GM08714 (cell line): ENCODE measurements around the gene HLA-DOA.

Source experiments
- H3K4me3 ChIP-seq: fragments of 200-500 bp; sonication (Bioruptor generic); 2 replicates; pipeline ENCODE4 v1.5.1; 2014; ENCODE audit warnings: mild to moderate bottlenecking, low read length, inconsistent platforms
- ZNF274 ChIP-seq: IDR thresholded peaks from 2 replicates; pipeline ENCODE4 v1.6.1; 2012; ENCODE audit warnings: mild to moderate bottlenecking, low read depth, low read length

Gene HLA-DOA

DNA sequence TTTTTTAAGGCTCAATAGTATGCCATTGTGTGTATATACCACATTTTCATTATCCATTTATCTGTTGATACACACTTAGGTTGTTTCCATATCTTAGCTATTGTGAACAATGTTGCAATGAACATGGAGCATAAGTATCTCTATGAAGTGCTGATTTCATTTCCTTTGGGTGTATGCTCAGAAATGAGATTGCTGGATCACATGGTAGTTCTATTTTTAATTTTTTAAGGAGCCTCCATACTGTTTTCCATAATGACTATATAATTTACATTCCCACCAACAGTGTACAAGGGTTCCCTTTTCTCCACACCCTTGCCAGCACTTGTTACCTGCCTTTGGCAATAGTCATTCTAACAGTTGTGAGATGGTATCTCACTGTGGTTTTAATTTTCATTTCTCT, 15.1 kb upstream of the HLA-DOA start:
- TF ChIP-seq ZNF274 = no peak
- H3K4me3 ChIP-seq = no peak overlapping the region

DNA sequence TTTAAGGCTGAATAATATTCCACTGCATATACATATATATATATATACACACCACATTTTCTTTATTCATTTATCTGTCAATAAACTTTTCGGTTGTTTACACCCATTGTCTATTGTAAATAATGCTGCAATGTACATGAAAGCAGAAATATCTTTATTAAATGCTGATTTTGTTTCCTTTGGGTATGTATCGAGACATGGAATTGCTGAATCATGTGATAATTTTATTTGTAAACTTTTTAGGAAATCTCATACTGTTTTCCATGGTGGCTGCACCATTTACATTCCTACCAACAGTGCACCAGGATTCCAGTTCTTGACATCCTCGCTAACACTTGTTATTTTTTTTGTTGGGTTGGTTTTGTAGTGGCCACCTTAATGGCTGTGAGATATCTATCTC, 14.1 kb upstream of the HLA-DOA start:
- no peak overlapping the region for H3K4me3 ChIP-seq
- TF ChIP-seq ZNF274 = no peak

DNA sequence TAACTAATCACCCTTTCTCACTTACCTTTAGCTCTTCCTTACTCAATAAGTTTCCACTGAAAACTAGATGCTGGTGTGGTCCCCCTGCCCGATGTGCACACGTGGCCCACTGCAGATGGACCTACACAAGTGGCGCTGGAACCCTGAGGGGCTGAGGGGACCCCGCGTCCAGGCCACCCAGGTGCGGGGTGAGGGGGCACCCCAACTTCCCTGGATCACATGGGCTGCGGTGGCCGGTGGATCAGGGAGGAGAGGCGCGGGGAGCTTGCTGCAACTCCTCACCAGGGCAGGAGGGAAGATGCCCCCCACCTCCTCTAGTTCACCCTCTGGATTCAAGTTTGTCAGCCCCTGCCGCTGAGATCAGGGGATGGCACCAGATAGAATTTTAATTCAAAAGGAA, 12.5 kb upstream of the HLA-DOA start:
- H3K4me3 ChIP-seq = no peak overlapping the region
- TF ChIP-seq ZNF274 = no peak

DNA sequence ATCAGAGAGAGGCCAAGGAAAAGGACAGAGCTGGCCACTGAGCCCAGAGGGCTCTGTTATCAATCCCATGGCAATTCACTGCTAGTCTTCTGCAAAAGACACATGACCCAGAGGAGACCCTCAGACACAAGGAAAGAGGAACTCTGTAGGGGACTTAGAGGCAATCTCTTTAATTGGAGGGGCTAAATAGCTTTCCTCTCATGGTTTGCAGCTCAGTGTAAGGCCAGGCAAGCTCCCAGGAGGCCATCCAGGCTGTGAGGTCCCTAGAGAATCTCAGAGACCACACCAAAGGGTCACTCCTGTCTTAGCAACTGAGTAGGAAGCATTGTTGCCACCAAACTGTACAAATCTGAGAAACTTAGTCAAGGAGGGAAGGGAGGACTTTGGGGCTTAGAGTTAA, 10.0 kb upstream of the HLA-DOA start:
- peak overlapping the region; percentile 40; the same call in 1 of the 2 replicates for H3K4me3 ChIP-seq
- no peak for TF ChIP-seq ZNF274

DNA sequence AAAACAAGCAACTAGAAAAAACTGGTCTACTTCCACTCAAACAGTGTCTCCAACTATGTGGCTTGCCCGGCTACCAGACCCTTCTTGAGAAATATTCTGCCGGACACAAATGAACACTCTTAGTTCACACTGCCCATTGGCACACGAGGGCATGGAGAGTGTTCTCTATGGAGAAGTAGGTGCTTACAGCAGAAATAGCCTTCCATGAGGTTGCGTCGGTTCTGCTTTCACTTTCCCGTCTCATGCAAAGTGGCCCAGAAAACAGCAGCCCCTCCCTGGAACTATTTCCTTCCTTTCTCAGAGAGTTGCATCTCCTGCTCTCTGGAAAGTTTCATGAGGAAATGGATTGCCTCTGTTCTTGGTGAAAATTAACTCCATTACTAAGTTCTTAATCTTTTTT, 9.5 kb upstream of the HLA-DOA start:
- H3K4me3 ChIP-seq = peak overlapping the region; percentile 40; the same call in 1 of the 2 replicates
- TF ChIP-seq ZNF274 = no peak

DNA sequence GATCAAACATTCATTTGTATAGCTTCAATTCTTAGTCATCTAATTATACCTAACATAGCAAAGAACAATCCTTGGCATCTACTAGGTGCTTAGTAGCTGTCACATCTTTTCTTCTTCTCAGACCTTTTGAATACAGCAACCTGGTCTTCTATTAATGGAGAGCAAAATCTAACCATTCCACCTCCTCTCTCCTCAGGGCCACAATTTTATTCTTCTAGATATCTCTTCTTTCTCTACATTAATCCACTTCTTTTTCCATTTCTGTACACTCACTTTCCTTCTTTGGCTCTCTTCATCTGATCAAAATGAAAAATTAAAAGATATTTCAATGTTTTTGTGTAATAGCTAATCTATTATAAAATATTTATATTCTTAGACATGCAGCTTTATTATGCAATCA, 9.0 kb upstream of the HLA-DOA start:
- H3K4me3 ChIP-seq = no peak overlapping the region
- TF ChIP-seq ZNF274 = no peak

DNA sequence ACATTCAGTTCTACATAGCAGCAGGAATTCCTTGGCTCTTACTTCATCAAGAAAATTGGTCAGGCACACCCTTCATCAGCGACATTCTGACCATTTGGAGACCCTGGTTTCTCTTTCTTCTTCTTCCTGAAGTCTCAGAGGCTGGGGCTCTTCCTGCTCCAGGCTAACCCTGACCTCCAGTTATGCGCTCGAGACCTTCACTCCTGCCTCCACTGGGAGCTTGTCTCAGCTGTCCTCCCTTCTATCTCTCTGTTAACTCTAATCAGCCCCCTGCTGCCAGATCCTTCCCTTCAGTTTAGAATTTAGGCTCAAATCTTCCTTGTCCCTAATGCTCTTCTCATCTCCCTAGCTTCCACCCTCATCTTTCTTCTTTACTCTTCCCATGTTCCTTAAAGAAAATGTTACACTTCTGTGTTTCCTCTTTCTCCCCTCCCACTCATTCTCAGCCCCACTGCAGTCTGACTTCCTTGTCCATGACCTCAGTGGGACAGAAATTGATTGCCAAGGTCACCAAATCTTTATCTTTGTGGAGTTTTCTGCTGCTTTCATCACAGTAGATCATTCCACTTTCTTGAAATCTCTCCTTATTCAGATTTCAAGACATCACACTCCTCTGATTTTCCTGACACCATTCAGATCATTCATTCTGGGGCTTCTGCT, 8.4 kb upstream of the HLA-DOA start:
- H3K4me3 ChIP-seq = no peak overlapping the region
- no peak for TF ChIP-seq ZNF274

DNA sequence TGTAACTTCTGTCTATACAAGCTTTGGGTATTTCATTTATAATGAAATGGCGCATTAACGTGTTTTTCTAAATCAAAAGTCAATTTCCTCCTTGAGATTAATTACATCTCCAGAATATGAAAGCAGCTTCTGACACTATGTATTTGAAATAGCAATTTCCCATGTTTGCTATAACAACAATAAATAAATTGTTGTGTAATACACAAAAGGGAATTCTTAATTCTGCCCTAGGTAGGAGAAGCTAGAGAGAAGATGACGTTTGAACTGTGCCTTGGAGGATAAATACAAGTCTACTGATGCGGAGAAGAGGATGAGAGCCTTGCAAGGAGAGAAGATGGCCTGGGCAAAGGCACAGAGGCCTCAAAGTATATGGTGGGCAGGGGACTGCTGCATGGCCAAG, 7.6 kb upstream of the HLA-DOA start:
- no peak for TF ChIP-seq ZNF274
- no peak overlapping the region for H3K4me3 ChIP-seq

DNA sequence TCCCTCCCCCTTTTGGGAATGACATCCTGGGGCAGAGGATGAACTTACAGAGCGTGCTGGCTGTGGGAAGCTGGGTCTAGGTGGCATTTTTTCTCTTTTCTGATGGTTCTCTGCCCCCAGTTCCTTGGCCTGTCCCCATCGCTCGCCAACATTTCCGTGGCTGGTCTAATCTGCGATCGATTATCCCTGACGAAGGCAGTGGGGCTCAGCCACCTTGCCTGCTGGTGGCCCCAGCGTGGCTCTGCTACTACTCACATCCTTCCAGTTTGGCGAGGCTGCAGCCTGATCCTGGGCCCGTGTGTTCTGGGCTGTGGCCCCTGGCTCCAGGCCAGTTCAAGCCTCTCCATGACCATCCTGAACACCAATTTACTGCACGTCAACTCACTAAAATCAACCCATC, 6.4 kb upstream of the HLA-DOA start:
- H3K4me3 ChIP-seq = no peak overlapping the region
- no peak for TF ChIP-seq ZNF274

DNA sequence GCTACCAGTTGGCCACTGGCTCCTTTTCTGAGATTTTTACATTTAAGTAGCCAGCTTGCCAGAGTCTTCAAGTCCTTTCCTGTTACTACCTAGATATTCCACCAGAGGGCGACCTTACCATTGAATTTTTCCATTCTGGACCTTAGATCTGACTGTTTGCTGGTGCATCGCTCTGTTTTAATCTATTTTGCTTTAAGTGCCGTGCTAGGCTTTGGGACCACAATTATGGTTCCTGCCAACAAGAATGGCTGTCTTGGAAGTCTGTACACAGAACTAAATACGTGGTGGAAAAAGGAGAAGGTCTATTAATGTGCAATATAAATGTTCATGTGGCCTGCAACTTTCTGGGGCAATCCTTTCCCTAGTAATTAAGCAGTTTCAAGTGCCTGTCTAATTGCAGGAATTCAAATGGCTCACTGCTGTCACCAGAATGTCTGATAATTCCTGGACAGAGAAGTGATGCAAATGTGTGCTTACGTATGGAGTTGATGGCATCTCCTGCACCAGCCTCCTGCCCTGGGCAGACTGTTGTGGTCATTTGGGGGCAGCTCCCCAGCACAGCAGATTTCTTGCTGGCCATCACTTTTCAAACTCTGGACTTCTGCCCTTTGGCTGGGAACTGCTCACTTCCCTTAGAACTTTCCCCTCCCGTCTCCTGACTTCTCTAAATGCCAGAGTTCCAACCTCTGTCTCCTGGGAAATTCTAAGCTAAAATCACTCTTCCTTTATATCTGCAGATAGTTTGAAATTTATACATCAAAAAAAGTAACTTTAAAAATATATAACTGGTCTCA, 5.6 kb upstream of the HLA-DOA start:
- TF ChIP-seq ZNF274 = no peak
- H3K4me3 ChIP-seq = no peak overlapping the region

DNA sequence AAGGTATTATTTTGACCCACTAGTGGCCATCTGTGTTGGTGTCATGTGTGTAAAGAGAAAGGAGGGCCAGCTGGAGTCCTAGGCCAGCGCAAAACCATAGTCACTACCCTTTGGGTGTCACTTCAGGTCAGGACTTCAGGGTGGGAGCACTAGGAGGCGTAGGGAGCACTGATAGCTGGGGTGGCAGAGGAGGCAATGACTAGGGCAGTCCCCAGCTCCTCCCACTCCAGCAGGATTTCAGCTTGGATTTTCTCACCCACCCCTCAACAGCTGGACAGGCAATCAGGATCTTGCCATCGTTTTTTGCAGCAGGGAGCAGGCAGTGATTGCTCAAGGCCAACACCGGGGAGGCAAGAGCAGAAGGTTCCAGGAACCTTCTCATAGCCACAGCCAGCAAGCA, 4.2 kb upstream of the HLA-DOA start:
- H3K4me3 ChIP-seq = no peak overlapping the region
- no peak for TF ChIP-seq ZNF274

DNA sequence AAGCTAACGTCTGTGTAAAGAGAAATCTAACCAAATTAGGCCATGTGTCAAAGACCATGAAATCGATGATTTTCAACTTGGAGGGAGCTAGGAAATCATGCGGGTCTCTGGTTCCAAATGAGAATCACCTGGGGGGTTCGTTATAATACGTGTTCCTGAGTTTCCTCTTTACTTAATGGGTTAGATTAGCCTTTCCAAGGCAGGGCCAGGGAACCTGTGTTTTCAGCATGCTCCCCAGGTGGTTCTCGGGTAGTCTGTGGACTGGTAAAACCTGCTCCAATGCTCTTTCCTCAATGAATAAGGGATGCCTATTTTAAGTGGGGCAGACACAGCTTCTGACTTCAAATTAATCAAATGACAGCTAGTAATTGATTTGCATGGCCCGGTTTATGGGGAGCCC, 965 bp upstream of the HLA-DOA start:
- no peak for TF ChIP-seq ZNF274
- no peak overlapping the region for H3K4me3 ChIP-seq

DNA sequence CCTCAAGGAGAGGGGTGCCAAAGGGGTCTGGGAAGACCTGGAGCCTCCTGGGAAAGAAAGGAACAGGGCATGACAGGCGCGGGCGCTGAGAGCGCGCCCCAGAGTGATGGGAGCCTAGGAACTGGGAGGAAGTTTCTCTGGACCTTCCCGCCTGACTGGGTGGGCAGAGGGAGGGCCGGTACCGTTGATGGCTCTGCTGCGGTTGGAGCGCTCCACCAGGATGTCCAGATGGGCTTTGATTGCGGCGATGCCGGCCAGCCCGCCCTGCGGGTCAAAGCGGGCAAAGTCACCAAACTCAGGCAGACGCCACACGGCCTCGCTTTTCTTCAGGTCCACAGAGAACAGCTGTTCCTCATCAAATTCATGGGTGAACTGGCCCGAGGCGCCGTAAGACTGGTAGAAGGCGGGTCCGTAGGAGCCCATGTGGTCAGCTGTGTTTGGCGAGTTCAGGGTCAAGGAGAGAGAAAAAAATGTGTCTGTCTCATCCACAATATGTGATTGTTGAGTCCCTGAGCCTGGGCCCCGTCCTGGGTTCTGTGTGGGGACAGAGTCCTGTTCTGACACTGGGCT, 1.5 kb downstream of the HLA-DOA start:
- TF ChIP-seq ZNF274 = no peak

DNA sequence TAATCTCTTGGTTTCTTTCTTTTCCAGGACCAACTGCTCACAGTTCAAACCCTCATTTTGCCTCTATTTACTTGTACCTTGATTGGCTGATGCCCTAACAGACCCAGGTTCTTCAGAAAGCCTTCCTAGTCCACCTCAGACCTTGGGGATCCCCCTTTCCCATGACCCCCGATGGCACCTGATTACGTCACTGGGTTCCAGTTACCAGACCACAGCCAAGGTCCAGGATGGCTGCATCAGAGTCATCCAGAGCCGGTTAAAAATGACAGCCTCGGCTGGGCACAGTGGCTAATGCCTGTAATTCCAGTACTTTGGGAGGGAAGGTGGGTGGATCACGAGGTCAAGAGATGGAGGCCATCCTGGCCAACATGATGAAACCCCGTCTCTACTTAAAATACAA, 4.5 kb downstream of the HLA-DOA start:
- TF ChIP-seq ZNF274 = no peak
- H3K4me3 ChIP-seq = no peak overlapping the region

More for the DNA sequence above, 1.5 kb downstream of the HLA-DOA start:
- H3K4me3 ChIP-seq = peak overlapping the region; percentile 74; the same call in 1 of the 2 replicates

DNA sequence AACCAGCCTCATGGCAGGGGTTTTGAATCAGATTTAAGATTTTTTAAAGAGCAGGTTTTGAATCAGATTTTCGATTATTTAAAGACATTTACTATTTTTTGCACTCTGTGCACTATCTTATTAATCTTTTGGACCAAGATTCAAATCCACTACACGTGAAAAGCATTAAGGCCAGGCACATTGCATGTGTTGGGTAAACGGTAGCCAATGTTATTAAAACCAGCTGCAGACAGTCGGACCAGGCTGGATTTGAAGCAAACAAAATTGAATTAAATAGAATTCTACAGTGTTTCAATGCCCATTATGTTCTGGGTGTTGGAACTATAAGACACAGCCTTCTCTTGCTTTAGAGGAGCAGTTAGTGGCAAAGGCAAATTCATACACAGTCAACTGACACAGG, 7.7 kb downstream of the HLA-DOA start:
- H3K4me3 ChIP-seq = no peak overlapping the region
- no peak for TF ChIP-seq ZNF274
